ENCODE results near the gene TMA7B.

TMA7B gene

GRCh38 chr22:39935612-39936011 is 24.6 kb upstream of the TMA7B start:
- no peaks in the 10 kb centered on the region for H3K79me2 ChIP-seq
- H3K4me1 ChIP-seq, result no peaks in the 10 kb centered on the region
- no peaks in the 10 kb centered on the region for H3K9me3 ChIP-seq (ENCODE audit: control insufficient read depth, low read length)
- no peaks in the 10 kb centered on the region for H3K36me3 ChIP-seq (ENCODE audit: control insufficient read depth, insufficient read depth, low read length)
- no peak overlapping the region for H2AFZ ChIP-seq
- no peak for TF ChIP-seq CTCF (IDR thresholded peaks at IDR 0.05)
- H3K9ac ChIP-seq, result no peak overlapping the region
- no peak overlapping the region for H3K27ac ChIP-seq
- H3K4me2 ChIP-seq (ENCODE audit: low read length), result no peak overlapping the region
- no peaks in the 10 kb centered on the region for H3K27me3 ChIP-seq (ENCODE audit: control insufficient read depth, insufficient read depth, low read length)
- H3K4me3 ChIP-seq (ENCODE audit: low read depth, low read length), result no peak overlapping the region

GRCh38 chr22:39936523-39937145 is 23.6 kb upstream of the TMA7B start:
- Histone ChIP-seq H3K79me2 (no peaks in the 10 kb centered on the region), H3K27ac (no peak overlapping the region), H3K9ac (no peak overlapping the region), H3K9me3 (ENCODE audit: control insufficient read depth, low read length) (no peaks in the 10 kb centered on the region), H2AFZ (no peak overlapping the region), H3K4me2 (ENCODE audit: low read length) (no peak overlapping the region), H3K27me3 (ENCODE audit: control insufficient read depth, insufficient read depth, low read length) (no peaks in the 10 kb centered on the region), H3K4me1 (no peaks in the 10 kb centered on the region), H3K4me3 (ENCODE audit: low read depth, low read length) (no peak overlapping the region), H3K36me3 (ENCODE audit: control insufficient read depth, insufficient read depth, low read length) (no peaks in the 10 kb centered on the region)
- no peak for TF ChIP-seq CTCF (IDR thresholded peaks at IDR 0.05)

GRCh38 chr22:39937906-39938305 is 22.3 kb upstream of the TMA7B start:
- no peaks in the 10 kb centered on the region for H3K4me1 ChIP-seq
- no peak overlapping the region for H3K4me3 ChIP-seq (ENCODE audit: low read depth, low read length)
- H2AFZ ChIP-seq, result no peak overlapping the region
- H3K27ac ChIP-seq, result no peak overlapping the region
- H3K79me2 ChIP-seq, result no peaks in the 10 kb centered on the region
- no peaks in the 10 kb centered on the region for H3K9me3 ChIP-seq (ENCODE audit: control insufficient read depth, low read length)
- TF ChIP-seq CTCF (IDR thresholded peaks at IDR 0.05), result no peak
- no peak overlapping the region for H3K4me2 ChIP-seq (ENCODE audit: low read length)
- no peaks in the 10 kb centered on the region for H3K36me3 ChIP-seq (ENCODE audit: control insufficient read depth, insufficient read depth, low read length)
- no peaks in the 10 kb centered on the region for H3K27me3 ChIP-seq (ENCODE audit: control insufficient read depth, insufficient read depth, low read length)
- H3K9ac ChIP-seq, result no peak overlapping the region

GRCh38 chr22:39938509-39939111 is 21.6 kb upstream of the TMA7B start:
- Histone ChIP-seq H3K27me3 (ENCODE audit: control insufficient read depth, insufficient read depth, low read length) (no peaks in the 10 kb centered on the region), H3K4me2 (ENCODE audit: low read length) (peak overlapping the region; percentile 4), H3K9me3 (ENCODE audit: control insufficient read depth, low read length) (no peaks in the 10 kb centered on the region), H3K27ac (no peak overlapping the region), H3K4me1 (no peaks in the 10 kb centered on the region), H3K4me3 (ENCODE audit: low read depth, low read length) (no peak overlapping the region), H3K79me2 (no peaks in the 10 kb centered on the region), H2AFZ (no peak overlapping the region), H3K9ac (no peak overlapping the region), H3K36me3 (ENCODE audit: control insufficient read depth, insufficient read depth, low read length) (no peaks in the 10 kb centered on the region)
- TF ChIP-seq CTCF (IDR thresholded peaks at IDR 0.05), result no peak

GRCh38 chr22:39939830-39940229 is 20.4 kb upstream of the TMA7B start:
- H3K4me2 ChIP-seq (ENCODE audit: low read length), result no peak overlapping the region
- no peak overlapping the region for H3K27ac ChIP-seq
- no peak overlapping the region for H3K4me3 ChIP-seq (ENCODE audit: low read depth, low read length)
- H3K79me2 ChIP-seq, result no peaks in the 10 kb centered on the region
- no peaks in the 10 kb centered on the region for H3K36me3 ChIP-seq (ENCODE audit: control insufficient read depth, insufficient read depth, low read length)
- H3K4me1 ChIP-seq, result no peaks in the 10 kb centered on the region
- H3K27me3 ChIP-seq (ENCODE audit: control insufficient read depth, insufficient read depth, low read length), result no peaks in the 10 kb centered on the region
- TF ChIP-seq CTCF (IDR thresholded peaks at IDR 0.05), result no peak
- H3K9me3 ChIP-seq (ENCODE audit: control insufficient read depth, low read length), result no peaks in the 10 kb centered on the region
- H2AFZ ChIP-seq, result no peak overlapping the region
- no peak overlapping the region for H3K9ac ChIP-seq

Measured in parathyroid adenoma (tissue), 2 donors.